ENCODE data around the gene GPRIN1.

GPRIN1 gene

DNA sequence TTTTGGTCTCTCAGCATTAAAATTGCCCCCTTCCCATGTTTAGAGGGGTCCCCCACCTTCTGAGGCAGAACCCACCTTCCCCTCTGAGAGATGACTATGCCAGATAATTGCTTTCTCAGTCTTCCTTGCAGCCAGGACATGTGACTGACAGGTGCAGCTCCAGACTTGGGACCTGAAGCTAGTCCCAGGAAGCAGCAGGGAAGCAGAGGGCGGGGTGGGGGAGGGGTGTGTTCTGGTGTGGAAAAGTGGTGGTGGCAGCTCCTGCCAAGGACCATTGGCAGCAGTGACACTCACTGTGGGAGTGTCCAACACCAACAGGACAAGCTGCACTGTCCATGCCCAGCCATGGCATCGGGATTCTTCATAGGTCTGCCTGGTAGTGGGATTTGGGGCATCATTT, 22.8 kb upstream of the GPRIN1 start:
- no peak overlapping the region for H3K4me3 ChIP-seq (ENCODE audit: low read depth, low read length)
- H3K9me3 ChIP-seq (ENCODE audit: severe bottlenecking), result no peaks in the 10 kb centered on the region
- H3K27ac ChIP-seq, result no peak overlapping the region
- peaks cover 7% of the 10 kb centered on the region for H3K27me3 ChIP-seq (ENCODE audit: insufficient read depth, low read depth, severe bottlenecking)
- H3K36me3 ChIP-seq, result no peaks in the 10 kb centered on the region
- TF ChIP-seq, protein P1, sequence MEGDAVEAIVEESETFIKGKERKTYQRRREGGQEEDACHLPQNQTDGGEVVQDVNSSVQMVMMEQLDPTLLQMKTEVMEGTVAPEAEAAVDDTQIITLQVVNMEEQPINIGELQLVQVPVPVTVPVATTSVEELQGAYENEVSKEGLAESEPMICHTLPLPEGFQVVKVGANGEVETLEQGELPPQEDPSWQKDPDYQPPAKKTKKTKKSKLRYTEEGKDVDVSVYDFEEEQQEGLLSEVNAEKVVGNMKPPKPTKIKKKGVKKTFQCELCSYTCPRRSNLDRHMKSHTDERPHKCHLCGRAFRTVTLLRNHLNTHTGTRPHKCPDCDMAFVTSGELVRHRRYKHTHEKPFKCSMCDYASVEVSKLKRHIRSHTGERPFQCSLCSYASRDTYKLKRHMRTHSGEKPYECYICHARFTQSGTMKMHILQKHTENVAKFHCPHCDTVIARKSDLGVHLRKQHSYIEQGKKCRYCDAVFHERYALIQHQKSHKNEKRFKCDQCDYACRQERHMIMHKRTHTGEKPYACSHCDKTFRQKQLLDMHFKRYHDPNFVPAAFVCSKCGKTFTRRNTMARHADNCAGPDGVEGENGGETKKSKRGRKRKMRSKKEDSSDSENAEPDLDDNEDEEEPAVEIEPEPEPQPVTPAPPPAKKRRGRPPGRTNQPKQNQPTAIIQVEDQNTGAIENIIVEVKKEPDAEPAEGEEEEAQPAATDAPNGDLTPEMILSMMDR (IDR thresholded peaks at IDR 0.05; ENCODE audit: low read depth, low read length), result no peak
- DNase-seq, result no peak

DNA sequence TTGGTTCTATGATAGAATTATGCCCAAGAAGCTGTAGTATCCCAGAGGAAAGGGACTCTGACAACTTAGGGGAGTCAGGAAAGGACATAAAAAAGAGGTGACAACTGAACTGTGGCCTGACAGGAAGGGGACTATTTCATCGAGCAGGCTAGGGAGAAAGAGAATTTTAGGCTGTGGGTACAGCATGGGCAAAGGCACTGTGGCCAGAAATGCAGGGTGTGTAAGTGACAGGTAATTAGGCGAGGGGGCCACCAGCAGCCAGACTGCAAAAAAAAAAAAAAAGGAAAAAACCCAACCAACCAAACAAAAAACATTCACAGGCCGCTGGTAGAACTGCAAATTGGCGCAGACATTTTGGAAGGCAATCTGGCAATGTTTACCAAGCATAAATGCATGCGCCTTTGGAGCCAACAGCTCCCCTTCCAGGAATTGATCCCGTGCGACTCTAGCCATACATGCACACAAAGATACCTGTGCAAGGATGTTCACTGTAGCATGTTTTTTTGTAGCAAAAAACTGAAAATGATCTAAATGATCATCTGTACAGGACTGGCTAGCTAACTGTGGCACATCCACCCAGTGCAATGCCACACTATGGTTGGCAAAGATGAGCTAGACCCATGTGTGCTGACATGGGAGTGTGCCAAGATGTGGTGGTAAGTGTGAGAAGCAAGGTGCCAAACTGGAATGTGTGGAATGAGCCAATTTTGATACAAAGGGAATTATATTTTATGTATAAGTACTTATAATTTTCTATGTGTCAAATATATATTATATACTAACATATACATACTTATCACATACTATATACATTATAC, 21.6 kb upstream of the GPRIN1 start:
- Histone ChIP-seq H3K27me3 (ENCODE audit: insufficient read depth, low read depth, severe bottlenecking) (peaks cover 7% of the 10 kb centered on the region), H3K9me3 (ENCODE audit: severe bottlenecking) (no peaks in the 10 kb centered on the region), H3K27ac (no peak overlapping the region), H3K4me3 (ENCODE audit: low read depth, low read length) (no peak overlapping the region), H3K36me3 (no peaks in the 10 kb centered on the region)
- TF ChIP-seq, protein P1 (IDR thresholded peaks at IDR 0.05; ENCODE audit: low read depth, low read length), result no peak
- DNase-seq, result no peak

GRCh38 chr5:176630681-176631222, 20.8 kb upstream of the GPRIN1 start:
- Histone ChIP-seq H3K27me3 (ENCODE audit: insufficient read depth, low read depth, severe bottlenecking) (peaks cover 7% of the 10 kb centered on the region), H3K36me3 (no peaks in the 10 kb centered on the region), H3K27ac (no peak overlapping the region), H3K4me3 (ENCODE audit: low read depth, low read length) (peak overlapping the region; percentile 50), H3K9me3 (ENCODE audit: severe bottlenecking) (no peaks in the 10 kb centered on the region)
- DNase-seq, result no peak
- TF ChIP-seq, protein P1 (IDR thresholded peaks at IDR 0.05; ENCODE audit: low read depth, low read length), result no peak

DNA sequence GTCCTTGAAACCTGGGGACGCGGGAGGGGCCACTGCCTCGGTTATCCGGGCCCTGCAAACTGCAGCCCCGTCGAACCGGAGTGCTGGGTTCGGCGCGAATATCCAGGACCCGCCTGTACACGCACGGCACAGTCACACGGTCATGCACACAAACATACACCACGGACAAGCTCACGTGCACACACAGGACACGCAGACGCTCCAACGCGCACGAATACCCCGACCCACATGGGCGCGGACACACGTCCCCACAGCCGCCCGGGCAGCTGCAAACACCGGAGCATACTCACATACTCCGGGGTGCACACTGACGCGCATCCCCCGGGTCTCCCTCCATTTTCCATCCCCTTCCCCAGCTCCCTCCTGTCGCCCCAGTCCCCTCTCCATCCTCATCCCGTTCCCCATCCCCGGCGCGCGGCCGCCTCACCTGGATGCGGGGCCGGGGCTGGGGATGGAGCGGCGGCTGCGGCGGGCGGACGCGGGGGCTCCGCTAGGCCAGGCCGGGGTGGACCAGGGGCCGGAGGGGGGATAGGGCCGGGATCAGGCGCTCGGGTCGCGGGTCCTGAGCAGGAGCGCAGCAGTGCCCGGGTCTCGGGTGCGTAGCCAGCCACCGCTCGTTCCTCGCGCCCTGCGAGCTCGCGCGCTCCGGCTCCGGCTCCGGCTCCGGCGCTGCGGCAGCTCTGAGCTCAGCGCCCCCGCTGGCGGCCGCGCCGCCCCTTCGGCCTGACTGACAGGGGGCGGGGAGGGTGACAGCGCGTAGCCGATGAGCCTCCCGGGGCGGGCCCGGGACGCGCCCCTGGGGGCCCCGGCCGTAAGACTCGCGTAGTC, 20.1 kb upstream of the GPRIN1 start, which contains the start of the genes EIF4E1B and SNCB:
Gene EIF4E1B (plus strand): TSS at position 823 of the 828 bp plus-strand sequence. CDS start 12,113 bp downstream, outside the sequence.
Gene SNCB (minus strand): TSS at position 682 of the 828 bp plus-strand sequence. CDS start 880 bp downstream, outside the sequence.
- Histone ChIP-seq H3K27ac (no peak within 1 kb of the TSS), H3K4me3 (ENCODE audit: low read depth, low read length) (peak within 1 kb of the TSS; percentile 50), H3K9me3 (ENCODE audit: severe bottlenecking) (no peaks in the 10 kb centered on the region), H3K27me3 (ENCODE audit: insufficient read depth, low read depth, severe bottlenecking) (peaks cover 7% of the 10 kb centered on the region), H3K36me3 (no peaks in the 10 kb centered on the region)
- TF ChIP-seq, protein P1 (IDR thresholded peaks at IDR 0.05; ENCODE audit: low read depth, low read length), result no peak
- DNase-seq, result peak; percentile 75

DNA sequence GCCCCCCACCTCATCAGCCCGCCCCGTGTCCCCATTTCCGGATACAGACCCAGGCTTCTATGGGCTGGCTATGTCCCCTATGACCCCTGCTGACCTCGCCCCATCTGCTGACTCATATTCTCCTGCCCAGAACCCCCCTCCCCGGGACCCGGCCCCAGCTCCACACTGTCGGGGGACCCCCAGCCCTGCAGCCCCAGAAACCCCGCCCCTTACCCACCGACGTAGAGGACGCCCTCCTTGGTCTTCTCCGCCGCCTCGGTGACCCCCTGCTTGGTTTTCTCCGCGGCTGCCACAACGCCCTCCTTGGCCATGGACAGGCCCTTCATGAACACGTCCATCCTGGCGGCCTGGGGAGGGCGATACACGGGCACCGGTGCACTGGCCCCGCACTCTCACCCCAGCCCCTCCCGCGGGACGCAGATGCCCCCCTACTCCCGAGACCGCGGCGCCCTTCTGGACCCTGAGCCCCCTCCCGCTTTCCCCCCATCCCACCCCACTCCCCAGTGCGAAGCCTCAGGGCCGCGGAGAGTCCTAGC, 19.4 kb upstream of the GPRIN1 start:
- no peak for DNase-seq
- peak overlapping the region; percentile 50 for H3K4me3 ChIP-seq (ENCODE audit: low read depth, low read length)
- TF ChIP-seq, protein P1 (IDR thresholded peaks at IDR 0.05; ENCODE audit: low read depth, low read length), result no peak
- H3K27me3 ChIP-seq (ENCODE audit: insufficient read depth, low read depth, severe bottlenecking), result peaks cover 7% of the 10 kb centered on the region
- no peaks in the 10 kb centered on the region for H3K9me3 ChIP-seq (ENCODE audit: severe bottlenecking)
- no peak overlapping the region for H3K27ac ChIP-seq
- H3K36me3 ChIP-seq, result no peaks in the 10 kb centered on the region

Data from WERI-Rb-1 (cell line).